K562 (cell line): ENCODE results near the gene USP10. TPM values are rescaled to one million over a fixed set of nuclear protein-coding genes. Genes with fewer than 3 reads are reported as not detected.
A peak's percentile ranks its signal among the peaks of the same experiment; 100 is the strongest.

ENCODE experiments used
- ATAC-seq: fragments of 200-7000 bp; cut with Tn5 transposase; 3 replicates; pipeline ENCODE4 v1.9.1; 2020; ENCODE audit warnings: moderate library complexity
- BruUV-seq: library from RNA; stranded (reverse); fragments of 400-500 nt; replicated peaks from 2 replicates; lab custom pipeline; 2021; lab: Mats Ljungman, UMichigan
- CTCF ChIA-PET: fragments of 300-600 bp; formaldehyde crosslinking; extraction: SDS; loops from one replicate; lab custom pipeline; 2021; ENCODE audit warnings: low intra/inter-chr PET ratio; lab: Yijun Ruan, JAX
- POLR2A ChIA-PET: fragments of 300-600, 350-650 bp; sonication (Branson Sonifier 250); formaldehyde crosslinking; extraction: SDS; loops from one replicate; lab custom pipeline; 2021; ENCODE audit warnings: antibody characterized with exemption, inconsistent platforms; lab: Yijun Ruan, JAX
- DNase-seq, 4 experiments: peaks; one replicate each; pipeline versions ENCODE4 v3.0.0 to v3.0.0-alpha.2; 2011 to 2018; ENCODE audit warnings: low spot score in 3 of 4, mixed read lengths in 3 of 4; ENCODE audit errors: extremely low read depth in 1 of 4
- FAIRE-seq: peaks from 2 replicates; lab custom pipeline; 2011; peaks lifted over from hg19 to GRCh38; lab: Jason Lieb, UNC
- H2AFZ ChIP-seq: 2 replicates; pipeline ENCODE4 v1.6.0; 2011; ENCODE audit warnings: low read depth, low read length, control low read depth, inconsistent platforms
- H3K27ac ChIP-seq: fragments of 200-600 bp; 3 replicates; pipeline ENCODE4 v1.8.0; 2011; ENCODE audit warnings: low read depth, mild to moderate bottlenecking, control low read depth, inconsistent platforms, low read length, moderate library complexity, mixed read lengths; ENCODE audit errors: extremely low read depth
- H3K27me3 ChIP-seq, 2 experiments: fragments of 300-600 bp in 1 of 2; 2 replicates in 1 of 2; 3 replicates in 1 of 2; pipeline versions ENCODE4 v1.6.0 to v1.8.0; 2011; ENCODE audit warnings: inconsistent platforms in 2 of 2, low read length in 2 of 2, mild to moderate bottlenecking in 1 of 2, mixed read lengths in 1 of 2, moderate library complexity in 1 of 2; ENCODE audit not compliant: control insufficient read depth in 2 of 2, insufficient read depth in 2 of 2
- H3K36me3 ChIP-seq: fragments of 300-600 bp; 3 replicates; pipeline ENCODE4 v1.8.0; 2011; ENCODE audit warnings: mild to moderate bottlenecking, low read length, inconsistent platforms; ENCODE audit not compliant: control insufficient read depth, insufficient read depth
- H3K4me1 ChIP-seq, 2 experiments: fragments of 200-600 bp in 1 of 2; replicated peaks in 1 of 2; 2 replicates in 1 of 2; 3 replicates in 1 of 2; pipeline versions ENCODE4 v1.5.1 to v1.8.0; 2011; ENCODE audit warnings: inconsistent platforms in 2 of 2, low read length in 2 of 2, mild to moderate bottlenecking in 1 of 2, mixed read lengths in 1 of 2, moderate library complexity in 1 of 2; ENCODE audit not compliant: control insufficient read depth in 2 of 2, insufficient read depth in 2 of 2
- H3K4me2 ChIP-seq: 2 replicates; pipeline ENCODE4 v1.6.1; 2011; ENCODE audit warnings: low read length, control low read depth, inconsistent platforms, mixed read lengths; ENCODE audit not compliant: insufficient read depth
- H3K4me3 ChIP-seq: fragments of 200-600 bp; sonication (generic), shearing (Covaris generic); 2 replicates; pipeline ENCODE4 v1.5.1; 2016; ENCODE audit warnings: control low read depth, inconsistent platforms
- H3K79me2 ChIP-seq: fragments of 200-600 bp; 3 replicates; pipeline ENCODE4 v1.8.0; 2011; ENCODE audit warnings: low read length, inconsistent platforms; ENCODE audit not compliant: control insufficient read depth, insufficient read depth
- H3K9ac ChIP-seq, 2 experiments: 2 replicates each; pipeline versions ENCODE4 v1.6.0 to v1.6.1; 2011; ENCODE audit warnings: low read depth in 2 of 2, low read length in 2 of 2, control low read depth in 1 of 2, inconsistent platforms in 1 of 2, mild to moderate bottlenecking in 1 of 2, mixed read lengths in 1 of 2; ENCODE audit not compliant: insufficient read depth in 1 of 2
- H3K9me1 ChIP-seq: one replicate; pipeline ENCODE4 v1.6.0; 2011; ENCODE audit warnings: inconsistent platforms, mild to moderate bottlenecking, low read length, moderate library complexity; ENCODE audit not compliant: control insufficient read depth, insufficient read depth
- H3K9me3 ChIP-seq: replicated peaks from 2 replicates; pipeline ENCODE4 v1.5.1; 2011; ENCODE audit warnings: low read depth, low read length, inconsistent platforms; ENCODE audit not compliant: control insufficient read depth, insufficient read depth
- H4K20me1 ChIP-seq: replicated peaks from 2 replicates; pipeline ENCODE4 v1.6.1; 2011; ENCODE audit warnings: low read length, inconsistent platforms, mixed read lengths; ENCODE audit not compliant: control insufficient read depth, insufficient read depth
- ATF7 ChIP-seq: fragments of 450-650 bp; IDR thresholded peaks from 2 replicates; pipeline ENCODE4 v1.7.1; 2014; ENCODE audit warnings: mild to moderate bottlenecking, moderate library complexity
- CEBPB ChIP-seq: fragments of 450-650 bp; IDR thresholded peaks from 2 replicates; pipeline ENCODE4 v1.6.1; 2016; ENCODE audit warnings: missing genetic modification characterization, missing compliant biosample characterization
- FOXK1 ChIP-seq: sonication (generic); formaldehyde crosslinking; IDR thresholded peaks from 2 replicates; pipeline ENCODE4 v1.8.0; 2022; ENCODE audit warnings: missing genetic modification reagents, mild to moderate bottlenecking, borderline replicate concordance
- KLF16 ChIP-seq: IDR thresholded peaks from 2 replicates; pipeline ENCODE4 v1.6.1; 2016; ENCODE audit warnings: antibody characterized with exemption
- MYC ChIP-seq, 2 experiments: fragments of 250-450 bp in 1 of 2; sonication (Bioruptor Pico) in 1 of 2; IDR thresholded peaks; 2 replicates each; pipeline versions ENCODE4 v1.5.1 to v1.6.1; 2012 to 2021; ENCODE audit warnings: low read depth in 2 of 2, borderline replicate concordance in 1 of 2, improper control_type of control experiment in 1 of 2, low read length in 1 of 2, mild to moderate bottlenecking in 1 of 2, moderate library complexity in 1 of 2
- SRF ChIP-seq, 2 experiments: fragments of 250-450, 450-650 bp in 1 of 2; sonication (Bioruptor Pico) in 1 of 2; sonication (generic) in 1 of 2; formaldehyde crosslinking; IDR thresholded peaks; 2 replicates each; pipeline versions ENCODE4 v1.5.0 to v1.5.1; 2020 to 2022; ENCODE audit warnings: mild to moderate bottlenecking in 1 of 2, missing genetic modification reagents in 1 of 2
- ZEB2 ChIP-seq: fragments of 450-650 bp; IDR thresholded peaks from 2 replicates; pipeline ENCODE4 v1.6.1; 2016
- ZNF316 ChIP-seq: fragments of 450-650 bp; IDR thresholded peaks from 2 replicates; pipeline ENCODE4 v1.6.1; 2016
- WGBS: fragments of 100-300 bp; shearing (Covaris generic); methylation state at CpG from one replicate; pipeline ENCODE4 v1.1.6; 2016; ENCODE audit warnings: low coverage, mixed read lengths; ENCODE audit not compliant: insufficient coverage; ENCODE audit errors: missing lambda C conversion rate; 5-methylcytosine and 5-hydroxymethylcytosine counted together
- in situ Hi-C: fragments of 300-500 bp; cut with MboI; formaldehyde crosslinking; loops from 4 replicates; pipeline ENCODE4 v1.15.0; 2018; ENCODE audit warnings: inconsistent platforms, mixed read lengths
- intact Hi-C: fragments of 100-400 bp; cut with micrococcal nuclease; formaldehyde crosslinking; loops from 2 replicates; pipeline ENCODE4 v1.14.2; 2022
- polyA plus RNA-seq, 8 experiments: library from polyadenylated mRNA; depleted of rRNA in 4 of 8; stranded (reverse) in 5 of 8; unstranded in 3 of 8; fragments of >200 nt; fragmentation: Nextera tagmentation in 2 of 8; fragmentation: Illumina TruSeq in 1 of 8; extraction: Ambion mirVana in 2 of 8; extraction: Trizol in 1 of 8; gene quantifications; 2 replicates each; pipeline versions ENCODE4 v1.2.1 to v1.2.3, GENCODE V29; 2011 to 2014; ENCODE audit warnings: inconsistent platforms in 1 of 8, missing spikeins in 1 of 8
- total RNA-seq, 7 experiments: library from RNA; depleted of rRNA in 6 of 7; stranded (reverse); fragments of >200 nt in 6 of 7; fragmentation: Illumina TruSeq in 2 of 7; extraction: Trizol in 2 of 7; gene quantifications; 2 replicates each; pipeline versions ENCODE4 v1.2.1 to v1.2.3, GENCODE V29; 2011 to 2021; ENCODE audit warnings: low replicate concordance in 1 of 7
- TF ChIP-seq, protein P1 (sequence below), 2 experiments: fragments of 450-650 bp; formaldehyde crosslinking in 1 of 2; IDR thresholded peaks; 2 replicates each; pipeline versions ENCODE4 v1.4.0 to v1.6.1; 2014 to 2020; ENCODE audit warnings: mild to moderate bottlenecking in 2 of 2, borderline replicate concordance in 1 of 2, low read depth in 1 of 2
- TF ChIP-seq, protein P2 (sequence below): sonication (generic); formaldehyde crosslinking; IDR thresholded peaks from 2 replicates; pipeline ENCODE4 v1.8.0; 2022; ENCODE audit warnings: mild to moderate bottlenecking, low read depth, missing genetic modification reagents

The USP10 gene
- total and polyA plus RNA-seq, 9 of the 15 experiments (the other 6 are each of a cell fraction or from before 2014, with no cell fraction given): 61.7 to 197 (median 116) TPM

GRCh38 chr16:84754353-84754856 is 54.6 kb downstream of the USP10 start:
- H3K9ac ChIP-seq: no peak overlapping the region
- ChIA-PET CTCF (interaction anchor here (0.6 to 2.6 kb wide), 10 partner anchors 28 to 361 kb away, joined by 3 to 34 read pairs (median 4); no protein-coding TSS in a partner anchor), POLR2A (interaction anchor here (0.8 to 2.0 kb wide), 8 partner anchors 11 to 218 kb away, joined by 3 to 5 read pairs (median 3); no protein-coding TSS in a partner anchor)
- DNase-seq: peak; percentile 74 to 89 (median 77)
- in situ Hi-C loops (no loop called here), intact Hi-C loops (loop anchor here (1.0 to 2.0 kb wide), 5 partner anchors 162 to 216 kb away; no protein-coding TSS in a partner anchor)
- H3K27me3 ChIP-seq: no peaks in the 10 kb centered on the region
- H4K20me1 ChIP-seq: peaks cover 57% of the 10 kb centered on the region
- ATAC-seq: peak; percentile 91
- WGBS: 20% methylated on average over 12 of the region's 12 CpGs
- H3K36me3 ChIP-seq: peaks cover 83% of the 10 kb centered on the region
- H3K4me3 ChIP-seq: no peak overlapping the region
- peaks cover 5% of the 10 kb centered on the region for H3K9me1 ChIP-seq
- H3K79me2 ChIP-seq: peaks cover 98% of the 10 kb centered on the region
- H3K4me1 ChIP-seq: peaks cover 0 to 18% of the 10 kb centered on the region in 2 experiments; a peak in 3 of 5 replicates
- no peak overlapping the region for H2AFZ ChIP-seq
- H3K4me2 ChIP-seq: no peak overlapping the region
- FAIRE-seq: peak; percentile 92
- no peak overlapping the region for H3K27ac ChIP-seq
- no peaks in the 10 kb centered on the region for H3K9me3 ChIP-seq
- no TSS peak for BruUV-seq
- no peak for TF ChIP-seq CEBPB (tag)
- no peak for TF ChIP-seq ZNF316
- 0 out of 2 replicates have a peak, but pooled peaks have one; percentile 50 for TF ChIP-seq FOXK1 (CRISPR knock-in tag)
- peak; percentile 24; the same call in 1 of the 2 replicates for TF ChIP-seq MYC (IDR thresholded peaks at IDR 0.05; ENCODE audit: low read depth, low read length)
- TF ChIP-seq MYC (CRISPR knock-in tag; IDR thresholded peaks at IDR 0.05; ENCODE audit: borderline replicate concordance, low read depth): no peak
- TF ChIP-seq, protein P1, sequence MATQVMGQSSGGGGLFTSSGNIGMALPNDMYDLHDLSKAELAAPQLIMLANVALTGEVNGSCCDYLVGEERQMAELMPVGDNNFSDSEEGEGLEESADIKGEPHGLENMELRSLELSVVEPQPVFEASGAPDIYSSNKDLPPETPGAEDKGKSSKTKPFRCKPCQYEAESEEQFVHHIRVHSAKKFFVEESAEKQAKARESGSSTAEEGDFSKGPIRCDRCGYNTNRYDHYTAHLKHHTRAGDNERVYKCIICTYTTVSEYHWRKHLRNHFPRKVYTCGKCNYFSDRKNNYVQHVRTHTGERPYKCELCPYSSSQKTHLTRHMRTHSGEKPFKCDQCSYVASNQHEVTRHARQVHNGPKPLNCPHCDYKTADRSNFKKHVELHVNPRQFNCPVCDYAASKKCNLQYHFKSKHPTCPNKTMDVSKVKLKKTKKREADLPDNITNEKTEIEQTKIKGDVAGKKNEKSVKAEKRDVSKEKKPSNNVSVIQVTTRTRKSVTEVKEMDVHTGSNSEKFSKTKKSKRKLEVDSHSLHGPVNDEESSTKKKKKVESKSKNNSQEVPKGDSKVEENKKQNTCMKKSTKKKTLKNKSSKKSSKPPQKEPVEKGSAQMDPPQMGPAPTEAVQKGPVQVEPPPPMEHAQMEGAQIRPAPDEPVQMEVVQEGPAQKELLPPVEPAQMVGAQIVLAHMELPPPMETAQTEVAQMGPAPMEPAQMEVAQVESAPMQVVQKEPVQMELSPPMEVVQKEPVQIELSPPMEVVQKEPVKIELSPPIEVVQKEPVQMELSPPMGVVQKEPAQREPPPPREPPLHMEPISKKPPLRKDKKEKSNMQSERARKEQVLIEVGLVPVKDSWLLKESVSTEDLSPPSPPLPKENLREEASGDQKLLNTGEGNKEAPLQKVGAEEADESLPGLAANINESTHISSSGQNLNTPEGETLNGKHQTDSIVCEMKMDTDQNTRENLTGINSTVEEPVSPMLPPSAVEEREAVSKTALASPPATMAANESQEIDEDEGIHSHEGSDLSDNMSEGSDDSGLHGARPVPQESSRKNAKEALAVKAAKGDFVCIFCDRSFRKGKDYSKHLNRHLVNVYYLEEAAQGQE (IDR thresholded peaks at IDR 0.05; ENCODE audit: borderline replicate concordance): peak; percentile 80
- TF ChIP-seq, protein P1 (CRISPR knock-in tag; IDR thresholded peaks at IDR 0.05; ENCODE audit: low read depth): no peak
- peak; percentile 43; the same call in 1 of the 2 replicates for TF ChIP-seq ATF7
- 0 out of 2 replicates have a peak, but pooled peaks have one; percentile 44 for TF ChIP-seq KLF16
- 0 out of 4 replicates have a peak, but pooled peaks of 1 of the 2 experiments have one; percentile 32 for TF ChIP-seq SRF (CRISPR knock-in tag; IDR thresholded peaks at IDR 0.05)
- no peak for TF ChIP-seq ZEB2
- TF ChIP-seq, protein P2, sequence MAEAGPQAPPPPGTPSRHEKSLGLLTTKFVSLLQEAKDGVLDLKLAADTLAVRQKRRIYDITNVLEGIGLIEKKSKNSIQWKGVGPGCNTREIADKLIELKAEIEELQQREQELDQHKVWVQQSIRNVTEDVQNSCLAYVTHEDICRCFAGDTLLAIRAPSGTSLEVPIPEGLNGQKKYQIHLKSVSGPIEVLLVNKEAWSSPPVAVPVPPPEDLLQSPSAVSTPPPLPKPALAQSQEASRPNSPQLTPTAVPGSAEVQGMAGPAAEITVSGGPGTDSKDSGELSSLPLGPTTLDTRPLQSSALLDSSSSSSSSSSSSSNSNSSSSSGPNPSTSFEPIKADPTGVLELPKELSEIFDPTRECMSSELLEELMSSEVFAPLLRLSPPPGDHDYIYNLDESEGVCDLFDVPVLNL (CRISPR knock-in tag): no peak
